ENCODE measurements around the gene GALNT3. TPM values are rescaled to one million over a fixed set of nuclear protein-coding genes. Genes with fewer than 3 reads are reported as not detected.

Gene GALNT3
- total and polyA plus RNA-seq, 4 donors: 0.29 to 2.3 (median 1.6) TPM

Other genes starting within 250 kb of the GALNT3 start
- gene TTC21B, start 159.5 kb upstream of the GALNT3 start, total RNA-seq: 10 to 100 TPM; 20.4 to 25.3 TPM
- 1 to 10 TPM; 2.0 to 5.0 TPM for gene TTC21B, start 159.5 kb upstream of the GALNT3 start, polyA plus RNA-seq